NT2/D1 (cell line): ENCODE data around the gene EML4.

ENCODE experiments used
- SUZ12 ChIP-seq: IDR thresholded peaks from 2 replicates; pipeline ENCODE4 v1.6.1; 2011; ENCODE audit not compliant: insufficient read length, insufficient read depth; ENCODE audit errors: extremely low read depth
- YY1 ChIP-seq: IDR thresholded peaks from 2 replicates; pipeline ENCODE4 v1.6.1; 2011; ENCODE audit not compliant: insufficient read length, insufficient read depth
- ZNF274 ChIP-seq: IDR thresholded peaks from 2 replicates; pipeline ENCODE4 v1.6.1; 2011; ENCODE audit warnings: mild to moderate bottlenecking, low read depth, low read length

GRCh38 chr2:42252464-42252863 lies 83.3 kb downstream of the EML4 start:
- no peak for TF ChIP-seq SUZ12
- TF ChIP-seq ZNF274, result no peak
- TF ChIP-seq YY1, result no peak
